Hepatocyte (in vitro differentiated cells): ENCODE measurements around the gene GALNT18.

Source experiments
- EZH2 ChIP-seq: fragments of 200-600 bp; sonication (generic); IDR thresholded peaks from 2 replicates; pipeline ENCODE4 v1.6.1; 2016; ENCODE audit warnings: antibody characterized with exemption, mild to moderate bottlenecking, borderline replicate concordance
- EZH2phosphoT487 ChIP-seq: fragments of 200-600 bp; sonication (generic); IDR thresholded peaks from one replicate; pipeline ENCODE4 v1.6.1; 2018; ENCODE audit warnings: antibody characterized with exemption, mild to moderate bottlenecking, low read depth, moderate library complexity; ENCODE audit not compliant: unreplicated experiment, severe bottlenecking
- TF ChIP-seq, protein P1 (sequence below): fragments of 200-600 bp; sonication (generic); IDR thresholded peaks from 2 replicates; pipeline ENCODE4 v1.5.1; 2016; ENCODE audit warnings: antibody characterized with exemption, mild to moderate bottlenecking; ENCODE audit not compliant: poor library complexity

GRCh38 chr11:11253497-11253896, 368.3 kb downstream of the GALNT18 start:
- TF ChIP-seq, protein P1, sequence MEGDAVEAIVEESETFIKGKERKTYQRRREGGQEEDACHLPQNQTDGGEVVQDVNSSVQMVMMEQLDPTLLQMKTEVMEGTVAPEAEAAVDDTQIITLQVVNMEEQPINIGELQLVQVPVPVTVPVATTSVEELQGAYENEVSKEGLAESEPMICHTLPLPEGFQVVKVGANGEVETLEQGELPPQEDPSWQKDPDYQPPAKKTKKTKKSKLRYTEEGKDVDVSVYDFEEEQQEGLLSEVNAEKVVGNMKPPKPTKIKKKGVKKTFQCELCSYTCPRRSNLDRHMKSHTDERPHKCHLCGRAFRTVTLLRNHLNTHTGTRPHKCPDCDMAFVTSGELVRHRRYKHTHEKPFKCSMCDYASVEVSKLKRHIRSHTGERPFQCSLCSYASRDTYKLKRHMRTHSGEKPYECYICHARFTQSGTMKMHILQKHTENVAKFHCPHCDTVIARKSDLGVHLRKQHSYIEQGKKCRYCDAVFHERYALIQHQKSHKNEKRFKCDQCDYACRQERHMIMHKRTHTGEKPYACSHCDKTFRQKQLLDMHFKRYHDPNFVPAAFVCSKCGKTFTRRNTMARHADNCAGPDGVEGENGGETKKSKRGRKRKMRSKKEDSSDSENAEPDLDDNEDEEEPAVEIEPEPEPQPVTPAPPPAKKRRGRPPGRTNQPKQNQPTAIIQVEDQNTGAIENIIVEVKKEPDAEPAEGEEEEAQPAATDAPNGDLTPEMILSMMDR = no peak
- no peak for TF ChIP-seq EZH2
- TF ChIP-seq EZH2phosphoT487 = no peak
